Measurements from ENCODE around the gene BAZ2A. TPM values are rescaled to one million over a fixed set of nuclear protein-coding genes. Genes with fewer than 3 reads are reported as not detected.
A peak's percentile ranks its signal among the peaks of the same experiment; 100 is the strongest.
"Not testable (repeated sequence)": the region's sequence is repeated elsewhere in the genome, so short reads cannot be mapped to it uniquely, and the experiment has no call there.

BAZ2A gene
- total RNA-seq, 2 experiments from 2014 or later, result 65.4 to 65.8 TPM

GRCh38 chr12:56591961-56592360 is 38.2 kb downstream of the BAZ2A start:
- Mint-ChIP-seq H3K27ac (peak overlapping the region; percentile 41), H3K9me3 (no peaks in the 10 kb centered on the region), H3K36me3 (peaks cover 1% of the 10 kb centered on the region), H3K4me3 (no peak overlapping the region), H3K27me3 (no peaks in the 10 kb centered on the region), H3K4me1 (peaks cover 6% of the 10 kb centered on the region)
- DNase-seq, result no peak

GRCh38 chr12:56591126-56591525 is 39.0 kb downstream of the BAZ2A start:
- H3K4me1 Mint-ChIP-seq, result peaks cover 5% of the 10 kb centered on the region
- H3K36me3 Mint-ChIP-seq, result no peaks in the 10 kb centered on the region
- no peak for DNase-seq
- no peak overlapping the region for H3K27ac Mint-ChIP-seq
- no peak overlapping the region for H3K4me3 Mint-ChIP-seq
- H3K9me3 Mint-ChIP-seq, result no peaks in the 10 kb centered on the region
- no peaks in the 10 kb centered on the region for H3K27me3 Mint-ChIP-seq

- Mint-ChIP-seq H3K36me3 (no peaks in the 10 kb centered on the region), H3K4me1 (peaks cover 5% of the 10 kb centered on the region), H3K9me3 (no peaks in the 10 kb centered on the region), H3K4me3 (no peak overlapping the region), H3K27ac (no peak overlapping the region), H3K27me3 (no peaks in the 10 kb centered on the region)
- peak; percentile 16 for DNase-seq
Observed at GRCh38 chr12:56590237-56590830, 39.8 kb downstream of the BAZ2A start.

- no peaks in the 10 kb centered on the region for H3K9me3 Mint-ChIP-seq
- H3K27ac Mint-ChIP-seq, result no peak overlapping the region
- no peak for DNase-seq
Observed at GRCh38 chr12:56589783-56590182, 40.3 kb downstream of the BAZ2A start.

GRCh38 chr12:56585098-56585497 is 45.0 kb downstream of the BAZ2A start:
- H3K27me3 Mint-ChIP-seq, result no peaks in the 10 kb centered on the region
- no peak overlapping the region for H3K4me3 Mint-ChIP-seq
- no peaks in the 10 kb centered on the region for H3K36me3 Mint-ChIP-seq
- no peak overlapping the region for H3K27ac Mint-ChIP-seq
- peaks cover 27% of the 10 kb centered on the region for H3K4me1 Mint-ChIP-seq
- DNase-seq, result no peak
- H3K9me3 Mint-ChIP-seq, result no peaks in the 10 kb centered on the region

More at GRCh38 chr12:56589783-56590182, 40.3 kb downstream of the BAZ2A start:
- peaks cover 5% of the 10 kb centered on the region for H3K4me1 Mint-ChIP-seq
- H3K4me3 Mint-ChIP-seq, result no peak overlapping the region
- H3K27me3 Mint-ChIP-seq, result no peaks in the 10 kb centered on the region
- no peaks in the 10 kb centered on the region for H3K36me3 Mint-ChIP-seq

GRCh38 chr12:56581418-56582145 is 48.5 kb downstream of the BAZ2A start:
- peak overlapping the region; percentile 54 for H3K4me3 Mint-ChIP-seq
- H3K9me3 Mint-ChIP-seq, result no peaks in the 10 kb centered on the region
- no peaks in the 10 kb centered on the region for H3K36me3 Mint-ChIP-seq
- peak overlapping the region; percentile 90 for H3K27ac Mint-ChIP-seq
- H3K27me3 Mint-ChIP-seq, result no peaks in the 10 kb centered on the region
- peak; percentile 50 for DNase-seq
- peaks cover 25% of the 10 kb centered on the region for H3K4me1 Mint-ChIP-seq

- Mint-ChIP-seq H3K27ac (no peak overlapping the region), H3K4me3 (no peak overlapping the region), H3K27me3 (no peaks in the 10 kb centered on the region), H3K4me1 (peaks cover 24% of the 10 kb centered on the region), H3K9me3 (no peaks in the 10 kb centered on the region), H3K36me3 (no peaks in the 10 kb centered on the region)
- no peak for DNase-seq
Observed at GRCh38 chr12:56578983-56579546, 51.1 kb downstream of the BAZ2A start.

- H3K4me1 Mint-ChIP-seq, result peaks cover 17% of the 10 kb centered on the region
- DNase-seq, H3K27ac Mint-ChIP-seq, H3K4me3 Mint-ChIP-seq, H3K27me3 Mint-ChIP-seq, H3K9me3 Mint-ChIP-seq, H3K36me3 Mint-ChIP-seq: not testable (repeated sequence)
Observed at GRCh38 chr12:56577248-56577647, 52.9 kb downstream of the BAZ2A start.

- Mint-ChIP-seq H3K27ac (no peak overlapping the region), H3K36me3 (no peaks in the 10 kb centered on the region), H3K4me3 (no peak overlapping the region), H3K9me3 (no peaks in the 10 kb centered on the region), H3K4me1 (peaks cover 18% of the 10 kb centered on the region), H3K27me3 (no peaks in the 10 kb centered on the region)
- no peak for DNase-seq
Observed at GRCh38 chr12:56574210-56574609, 55.9 kb downstream of the BAZ2A start.

- Mint-ChIP-seq H3K36me3 (no peaks in the 10 kb centered on the region), H3K9me3 (no peaks in the 10 kb centered on the region), H3K4me1 (peaks cover 20% of the 10 kb centered on the region), H3K4me3 (no peak overlapping the region), H3K27ac (no peak overlapping the region), H3K27me3 (no peaks in the 10 kb centered on the region)
- no peak for DNase-seq
Observed at GRCh38 chr12:56572288-56572687, 57.8 kb downstream of the BAZ2A start.

GRCh38 chr12:56571121-56571520 is 59.0 kb downstream of the BAZ2A start:
- no peaks in the 10 kb centered on the region for H3K9me3 Mint-ChIP-seq
- H3K4me1 Mint-ChIP-seq, result peaks cover 20% of the 10 kb centered on the region
- DNase-seq, result no peak
- H3K36me3 Mint-ChIP-seq, result no peaks in the 10 kb centered on the region
- no peaks in the 10 kb centered on the region for H3K27me3 Mint-ChIP-seq
- no peak overlapping the region for H3K27ac Mint-ChIP-seq
- no peak overlapping the region for H3K4me3 Mint-ChIP-seq

- no peaks in the 10 kb centered on the region for H3K36me3 Mint-ChIP-seq
- H3K4me3 Mint-ChIP-seq, result no peak overlapping the region
- no peak for DNase-seq
- no peak overlapping the region for H3K27ac Mint-ChIP-seq
- H3K9me3 Mint-ChIP-seq, result no peaks in the 10 kb centered on the region
- no peaks in the 10 kb centered on the region for H3K27me3 Mint-ChIP-seq
- peaks cover 29% of the 10 kb centered on the region for H3K4me1 Mint-ChIP-seq
Observed at GRCh38 chr12:56568146-56568545, 62.0 kb downstream of the BAZ2A start.

- peak; percentile 52 for DNase-seq
- Mint-ChIP-seq H3K4me3 (peak overlapping the region; percentile 18), H3K27ac (no peak overlapping the region), H3K4me1 (peaks cover 21% of the 10 kb centered on the region), H3K9me3 (no peaks in the 10 kb centered on the region), H3K36me3 (no peaks in the 10 kb centered on the region), H3K27me3 (no peaks in the 10 kb centered on the region)
Observed at GRCh38 chr12:56565510-56566101, 64.5 kb downstream of the BAZ2A start.

GRCh38 chr12:56551070-56551469 is 79.1 kb downstream of the BAZ2A start:
- no peaks in the 10 kb centered on the region for H3K4me1 Mint-ChIP-seq
- no peaks in the 10 kb centered on the region for H3K27me3 Mint-ChIP-seq
- no peaks in the 10 kb centered on the region for H3K9me3 Mint-ChIP-seq
- H3K27ac Mint-ChIP-seq, result no peak overlapping the region
- H3K36me3 Mint-ChIP-seq, result no peaks in the 10 kb centered on the region
- no peak for DNase-seq
- H3K4me3 Mint-ChIP-seq, result no peak overlapping the region

GRCh38 chr12:56546680-56547079 is 83.4 kb downstream of the BAZ2A start:
- H3K9me3 Mint-ChIP-seq, result no peaks in the 10 kb centered on the region
- H3K27ac Mint-ChIP-seq, result no peak overlapping the region
- H3K4me1 Mint-ChIP-seq, result no peaks in the 10 kb centered on the region
- no peaks in the 10 kb centered on the region for H3K27me3 Mint-ChIP-seq
- no peaks in the 10 kb centered on the region for H3K36me3 Mint-ChIP-seq
- H3K4me3 Mint-ChIP-seq, result no peak overlapping the region
- DNase-seq, result no peak
